ENCODE results near the gene SIX2.

The SIX2 gene

GRCh38 chr2:45000921-45001868 is 8.1 kb downstream of the SIX2 start:
- DNase-seq = no peak

- no peak for DNase-seq
Observed at GRCh38 chr2:45000341-45000901, 8.8 kb downstream of the SIX2 start.

GRCh38 chr2:44999540-44999939 is 9.7 kb downstream of the SIX2 start:
- DNase-seq = no peak

GRCh38 chr2:44997963-44998362 is 11.3 kb downstream of the SIX2 start:
- DNase-seq = no peak

GRCh38 chr2:44996356-44996755 is 12.9 kb downstream of the SIX2 start:
- no peak for DNase-seq

GRCh38 chr2:44994377-44994776 is 14.9 kb downstream of the SIX2 start:
- no peak for DNase-seq

GRCh38 chr2:44989176-44989575 is 20.1 kb downstream of the SIX2 start:
- no peak for DNase-seq

GRCh38 chr2:44983836-44984604 is 25.2 kb downstream of the SIX2 start:
- DNase-seq = no peak

- peak; percentile 86 for DNase-seq
Observed at GRCh38 chr2:44981714-44982108, 27.5 kb downstream of the SIX2 start.

GRCh38 chr2:44980751-44981713 is 28.2 kb downstream of the SIX2 start:
- no peak for DNase-seq

- DNase-seq = no peak
Observed at GRCh38 chr2:44979581-44979980, 29.7 kb downstream of the SIX2 start.

- DNase-seq = no peak
Observed at GRCh38 chr2:44975571-44976450, 33.4 kb downstream of the SIX2 start.

- peak; percentile 61 for DNase-seq
Observed at GRCh38 chr2:44974064-44974715, 35.1 kb downstream of the SIX2 start.

- DNase-seq = no peak
Observed at GRCh38 chr2:44972771-44973535, 36.3 kb downstream of the SIX2 start.

- DNase-seq = no peak
Observed at GRCh38 chr2:44970846-44971450, 38.3 kb downstream of the SIX2 start.

- no peak for DNase-seq
Observed at GRCh38 chr2:44969936-44970335, 39.3 kb downstream of the SIX2 start.

- DNase-seq = no peak
Observed at GRCh38 chr2:44967727-44968432, 41.4 kb downstream of the SIX2 start.

GRCh38 chr2:44967056-44967455 is 42.2 kb downstream of the SIX2 start:
- no peak for DNase-seq

- no peak for DNase-seq
Observed at GRCh38 chr2:44965684-44966083, 43.6 kb downstream of the SIX2 start.
